Stimulated activated CD4-positive, alpha-beta T cell treated with anti-CD3 and anti-CD28 coated beads, Interleukin-2, amount 100 ng/mL, for 4 hours (primary cell): ENCODE results near the gene SCN8A.

Experiments used
- DNase-seq: peaks from one replicate; pipeline ENCODE4 v3.0.0-alpha.2; 2020; ENCODE audit warnings: low read depth

Gene SCN8A

GRCh38 chr12:51834411-51834810 is 243.4 kb downstream of the SCN8A start:
- DNase-seq, result no peak

- DNase-seq, result no peak
Observed at GRCh38 chr12:51836041-51836826, 245.2 kb downstream of the SCN8A start.

- no peak for DNase-seq
Observed at GRCh38 chr12:51836827-51837173, 245.8 kb downstream of the SCN8A start.

GRCh38 chr12:51837286-51837685 is 246.3 kb downstream of the SCN8A start:
- no peak for DNase-seq

GRCh38 chr12:51838036-51838435 is 247.0 kb downstream of the SCN8A start:
- DNase-seq, result no peak

GRCh38 chr12:51838762-51839161 is 247.7 kb downstream of the SCN8A start:
- no peak for DNase-seq

GRCh38 chr12:51839310-51839947 is 248.4 kb downstream of the SCN8A start:
- DNase-seq, result no peak

GRCh38 chr12:51840966-51841365 is 249.9 kb downstream of the SCN8A start:
- no peak for DNase-seq

- DNase-seq, result no peak
Observed at GRCh38 chr12:51841727-51842126, 250.7 kb downstream of the SCN8A start.

- no peak for DNase-seq
Observed at GRCh38 chr12:51844854-51845253, 253.8 kb downstream of the SCN8A start.

GRCh38 chr12:51845482-51845881 is 254.4 kb downstream of the SCN8A start:
- DNase-seq, result no peak

- no peak for DNase-seq
Observed at GRCh38 chr12:51846271-51846691, 255.2 kb downstream of the SCN8A start.

- peak; percentile 39 for DNase-seq
Observed at GRCh38 chr12:51846911-51847642, 256.0 kb downstream of the SCN8A start.

GRCh38 chr12:51847643-51848325 is 256.8 kb downstream of the SCN8A start:
- no peak for DNase-seq

- no peak for DNase-seq
Observed at GRCh38 chr12:51848326-51848727, 257.3 kb downstream of the SCN8A start, which contains the start of gene FIGNL2. FIGNL2 (minus strand) TSS chr12:51848718; CDS start chr12:51822413, 26,305 bp downstream.

- no peak for DNase-seq
Observed at GRCh38 chr12:51848841-51849735, 258.1 kb downstream of the SCN8A start.

GRCh38 chr12:51850081-51850964 is 259.3 kb downstream of the SCN8A start:
- no peak for DNase-seq

GRCh38 chr12:51850965-51851299 is 259.9 kb downstream of the SCN8A start:
- DNase-seq, result no peak

- no peak for DNase-seq
Observed at GRCh38 chr12:51851413-51852124, 260.5 kb downstream of the SCN8A start.
